Measurements from ENCODE around the gene RGL3.
"Not testable (repeated sequence)": the region's sequence is repeated elsewhere in the genome, so short reads cannot be mapped to it uniquely, and the experiment has no call there.

RGL3 gene

DNA sequence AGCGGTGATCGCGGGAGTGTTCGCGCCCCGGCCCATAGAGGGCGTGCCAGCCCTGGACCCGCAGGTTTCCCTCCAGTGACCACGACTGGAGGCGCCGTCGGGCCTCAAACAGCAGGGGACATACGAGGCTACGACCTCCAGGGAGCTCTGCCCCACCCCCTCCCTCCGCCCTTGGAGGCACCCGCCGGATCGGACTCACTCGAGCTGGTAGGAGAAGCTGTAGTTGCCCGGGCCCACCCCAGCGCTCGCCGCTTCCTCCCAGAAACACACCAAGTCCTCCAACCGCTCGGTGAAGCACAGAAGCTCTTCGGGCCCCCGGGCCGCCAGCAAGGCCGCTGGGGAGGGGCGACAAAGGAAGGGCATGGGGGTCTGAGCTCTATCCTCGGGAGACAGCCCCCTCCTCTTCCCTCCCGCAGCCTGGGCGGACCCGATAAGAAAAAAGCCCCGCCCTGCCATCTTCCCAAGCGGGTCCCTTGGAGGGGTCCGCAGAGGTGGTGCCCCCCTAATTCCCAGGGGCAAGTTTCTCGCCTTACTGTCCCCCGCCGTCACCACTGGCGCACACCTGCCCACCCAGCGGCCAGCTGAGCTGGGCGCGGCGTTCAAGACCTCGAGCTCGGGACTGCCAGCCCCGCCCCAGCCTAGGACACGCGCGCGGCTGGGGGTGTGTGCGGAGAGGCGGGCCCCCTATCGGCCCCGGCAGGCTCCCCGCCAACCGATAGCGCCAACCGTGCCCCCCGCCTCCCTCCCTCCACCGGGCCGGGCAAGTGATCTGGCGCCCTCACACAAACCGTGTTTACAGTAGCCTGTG is 36.0 kb downstream of the RGL3 start:
- DNase-seq (ENCODE audit: low spot score): no peak

DNA sequence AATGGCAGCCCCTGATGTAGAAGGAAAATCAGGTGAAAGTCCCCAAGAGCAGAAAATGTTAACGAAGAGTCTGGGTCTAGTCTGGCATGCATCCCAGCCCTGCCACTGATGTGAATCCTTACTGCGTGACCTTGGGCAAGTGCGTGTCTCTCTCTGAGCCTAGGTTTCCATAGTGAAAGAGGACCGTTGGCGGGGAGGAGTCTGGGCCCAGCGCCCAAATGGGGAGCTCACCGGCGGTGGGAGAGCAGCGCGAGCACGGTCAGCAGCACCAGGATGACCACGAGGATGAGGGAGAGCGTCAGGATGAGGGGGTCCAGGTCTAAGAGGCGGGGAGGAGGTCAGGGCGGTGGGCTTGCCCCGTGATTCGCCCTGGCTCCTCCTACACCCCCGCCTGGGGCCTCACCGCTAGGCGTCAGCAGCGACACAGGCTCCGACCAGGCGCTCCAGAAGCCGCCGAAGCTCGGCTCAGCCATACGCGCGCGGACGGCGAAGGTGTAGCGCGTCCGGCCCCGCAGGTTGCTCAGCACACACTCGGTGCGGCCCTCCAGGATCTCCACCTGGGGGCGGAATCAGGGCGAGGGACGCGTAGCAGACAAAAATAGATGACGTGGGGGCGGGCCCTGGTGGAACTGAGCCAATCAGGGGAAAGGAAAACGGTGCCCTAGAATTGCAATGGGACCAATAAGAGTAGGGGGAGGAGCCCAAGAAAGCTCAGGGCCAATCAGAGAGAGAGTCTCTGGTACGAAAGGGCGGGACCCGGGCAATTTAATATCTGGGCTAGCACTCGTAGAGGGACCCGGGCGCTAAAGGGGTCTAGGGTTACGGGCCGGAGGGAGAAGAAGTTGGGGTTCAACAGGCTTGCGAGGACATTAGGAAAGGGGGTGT is 38.2 kb downstream of the RGL3 start:
- peak; percentile 96 for DNase-seq (ENCODE audit: low spot score)

GRCh38 chr19:11379857-11380350 is 39.2 kb downstream of the RGL3 start:
- no peak for DNase-seq (ENCODE audit: low spot score)

DNA sequence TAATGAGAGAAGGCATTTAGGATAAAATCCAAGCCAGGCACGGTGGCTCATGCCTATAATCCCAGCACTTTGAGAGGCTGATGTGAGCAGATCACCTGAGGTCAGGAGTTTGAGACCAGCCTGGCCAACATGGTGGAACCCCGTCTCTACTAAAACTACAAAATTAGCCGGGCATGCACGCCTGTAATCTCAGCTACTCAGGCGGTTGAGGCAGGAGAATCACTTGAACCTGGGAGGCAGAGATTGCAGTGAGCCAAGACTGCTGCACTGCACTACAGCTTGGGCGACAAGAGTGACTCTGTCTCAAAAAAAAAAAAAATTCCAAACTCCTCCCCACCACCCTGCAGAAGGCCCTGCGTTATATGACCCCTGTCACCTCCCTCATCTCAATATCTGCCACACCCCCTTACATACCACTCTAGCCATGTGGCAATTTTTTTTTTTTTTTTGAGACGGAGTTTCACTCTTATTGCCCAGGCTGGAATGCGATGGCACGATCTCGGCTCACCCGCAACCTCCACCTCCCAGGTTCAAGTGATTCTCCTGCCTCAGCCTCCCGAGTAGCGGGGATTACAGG is 39.8 kb downstream of the RGL3 start:
- not testable (repeated sequence) for DNase-seq (ENCODE audit: low spot score)

- peak; percentile 48 for DNase-seq (ENCODE audit: low spot score)
Observed at GRCh38 chr19:11378319-11379189, 40.6 kb downstream of the RGL3 start.

DNA sequence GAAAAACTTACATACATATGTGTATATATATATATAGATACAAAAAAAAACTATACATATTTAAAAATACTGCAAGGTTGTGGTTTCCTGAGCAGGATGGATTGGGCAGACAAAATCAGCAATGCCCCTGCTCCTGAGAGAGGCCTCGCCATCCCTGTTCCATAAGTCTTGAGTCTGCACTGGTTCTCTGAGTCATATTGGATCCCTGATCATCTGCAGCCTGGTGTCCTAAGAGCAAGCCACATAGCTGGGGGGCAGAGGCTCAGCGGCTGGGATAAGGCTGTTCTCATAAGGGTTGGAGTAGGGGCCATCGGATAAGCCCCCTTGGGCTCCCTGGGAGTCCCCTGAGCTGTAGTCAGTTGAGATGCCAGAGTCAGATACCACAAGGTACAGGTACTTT is 41.4 kb downstream of the RGL3 start:
- no peak for DNase-seq (ENCODE audit: low spot score)

DNA sequence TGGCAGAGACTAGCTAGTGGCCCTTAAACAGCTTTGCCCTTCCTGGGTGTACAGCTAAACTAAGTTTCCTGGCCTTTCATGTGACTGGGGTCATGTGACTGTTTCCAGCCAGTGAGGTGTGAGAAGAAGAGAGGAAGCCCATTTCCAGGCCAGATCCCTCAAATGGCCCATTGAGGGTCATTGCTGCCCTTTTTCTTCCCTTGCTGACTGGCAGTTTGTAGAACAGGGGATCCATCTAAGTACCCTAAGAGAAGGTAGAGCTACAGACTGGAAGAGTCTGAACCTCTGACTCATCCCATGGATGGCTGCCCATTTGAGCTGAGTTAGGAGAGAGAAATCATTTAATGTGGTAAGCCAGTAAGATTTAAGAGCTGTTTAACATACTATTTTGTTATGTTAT is 41.9 kb downstream of the RGL3 start:
- DNase-seq (ENCODE audit: low spot score): peak; percentile 48

DNA sequence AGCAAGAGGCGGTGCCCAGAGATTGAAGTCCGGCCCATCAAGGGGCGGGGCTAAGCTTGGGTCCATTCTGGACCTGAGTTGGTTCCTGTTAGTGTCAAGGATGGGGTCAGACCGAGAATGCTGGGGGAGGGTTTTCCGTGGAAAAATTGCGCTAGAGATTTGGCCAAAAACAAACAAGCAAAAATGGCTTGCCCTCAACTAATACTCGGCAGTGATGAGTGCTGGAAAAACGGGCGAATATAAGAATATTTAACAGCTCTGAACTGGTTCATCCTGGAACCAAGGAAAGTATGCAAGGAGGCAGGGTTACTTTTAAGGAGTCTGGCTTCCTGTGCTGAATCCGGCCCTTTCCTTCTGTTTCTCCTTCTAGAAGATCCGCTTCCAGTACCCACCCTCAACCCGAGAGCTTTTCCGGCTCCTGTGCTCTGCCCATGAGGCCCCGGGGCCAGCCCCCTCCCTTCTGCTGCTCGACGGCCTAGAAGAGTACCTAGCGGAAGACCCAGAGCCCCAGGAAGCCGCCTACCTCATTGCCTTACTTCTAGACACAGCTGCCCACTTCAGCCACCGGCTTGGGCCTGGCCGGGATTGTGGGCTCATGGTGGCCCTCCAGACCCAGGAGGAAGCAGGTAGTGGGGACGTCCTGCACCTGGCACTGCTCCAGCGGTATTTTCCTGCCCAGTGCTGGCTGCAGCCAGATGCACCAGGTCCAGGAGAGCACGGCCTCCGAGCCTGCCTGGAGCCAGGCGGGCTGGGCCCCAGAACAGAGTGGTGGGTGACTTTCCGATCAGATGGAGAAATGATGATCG is 43.8 kb downstream of the RGL3 start:
- DNase-seq (ENCODE audit: low spot score): no peak

GRCh38 chr19:11374433-11375142 is 44.5 kb downstream of the RGL3 start, which contains the start of gene SWSAP1:
Gene SWSAP1, plus strand, starts transcription at chr19:11374666. Its CDS starts 15 bp downstream, at chr19:11374681.
- peak; percentile 100 for DNase-seq (ENCODE audit: low spot score)

GRCh38 chr19:11373885-11374432 is 45.2 kb downstream of the RGL3 start:
- DNase-seq (ENCODE audit: low spot score): no peak

DNA sequence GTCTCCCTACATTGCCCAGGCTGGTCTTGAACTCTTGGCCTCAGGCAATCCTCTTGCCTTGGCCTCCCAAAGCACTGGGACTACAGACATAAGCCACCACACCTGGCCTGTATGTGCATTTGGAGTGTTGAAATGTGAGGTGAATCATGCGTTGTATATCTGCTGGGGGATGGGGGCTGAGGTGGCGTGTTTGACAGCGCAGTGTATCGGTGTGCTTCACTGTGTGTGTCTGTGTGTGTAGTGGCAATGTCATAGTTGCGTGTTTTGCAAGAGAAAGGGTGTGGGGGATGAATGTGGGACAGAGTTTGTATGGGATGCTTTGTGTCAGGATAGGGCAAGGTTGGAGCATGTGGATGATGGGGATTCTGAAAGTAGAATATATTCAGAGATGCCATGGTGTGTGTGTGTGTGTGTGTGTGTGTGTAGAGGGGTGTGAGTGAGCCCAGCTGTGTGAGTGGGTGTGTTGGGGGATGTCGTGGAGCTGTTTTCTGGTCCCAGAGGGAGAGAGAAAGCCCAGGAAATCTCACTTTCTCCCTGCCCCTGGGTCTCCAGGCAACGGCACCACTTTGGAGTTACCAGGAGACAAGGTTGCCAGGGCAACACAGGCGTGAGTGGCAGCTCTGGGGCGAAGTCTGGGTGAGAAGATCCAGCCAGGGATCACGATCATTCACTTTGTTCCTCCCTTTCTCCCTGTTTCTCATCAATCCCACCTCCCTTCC is 45.8 kb downstream of the RGL3 start:
- DNase-seq (ENCODE audit: low spot score): peak; percentile 92

DNA sequence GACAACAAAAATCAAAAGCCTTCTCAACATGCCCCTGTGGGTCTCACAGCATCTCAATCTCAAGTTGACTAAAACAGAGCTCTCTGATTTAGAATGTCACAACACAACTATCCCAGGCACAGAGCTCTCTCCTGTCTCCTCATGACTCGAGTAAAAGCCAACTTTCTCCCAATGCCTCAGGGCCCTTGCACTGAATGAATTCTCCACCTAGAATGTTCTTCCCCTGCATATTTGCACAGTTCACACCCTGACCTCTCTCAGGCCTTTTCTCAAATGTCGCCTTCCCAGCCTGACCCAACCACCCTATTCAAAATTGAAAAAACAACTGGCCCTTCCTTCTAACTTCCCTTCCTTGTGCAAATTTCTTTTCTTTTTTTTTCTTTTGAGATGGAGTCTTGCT is 48.4 kb downstream of the RGL3 start:
- no peak for DNase-seq (ENCODE audit: low spot score)

DNA sequence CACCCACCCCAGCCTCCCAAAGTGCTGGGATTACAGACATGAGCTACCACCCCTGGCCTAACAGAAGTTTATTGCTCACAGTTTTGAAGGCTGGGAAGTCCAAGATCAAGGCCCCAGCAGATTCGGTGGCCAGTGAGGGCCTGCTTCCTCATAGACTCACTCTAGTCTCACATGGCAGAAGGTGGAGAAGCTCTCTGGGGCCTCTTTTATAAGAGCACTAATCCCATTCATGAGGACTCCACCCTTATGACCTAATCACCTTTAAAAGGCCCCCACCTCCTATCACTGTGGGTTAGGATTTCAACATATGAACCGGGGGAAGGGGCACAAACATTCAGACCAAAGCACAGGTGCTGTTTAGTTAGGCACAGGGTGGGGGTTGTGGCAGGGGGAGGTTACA is 51.6 kb downstream of the RGL3 start:
- DNase-seq (ENCODE audit: low spot score): no peak

GRCh38 chr19:11365557-11366117 is 53.5 kb downstream of the RGL3 start:
- DNase-seq (ENCODE audit: low spot score): peak; percentile 65

DNA sequence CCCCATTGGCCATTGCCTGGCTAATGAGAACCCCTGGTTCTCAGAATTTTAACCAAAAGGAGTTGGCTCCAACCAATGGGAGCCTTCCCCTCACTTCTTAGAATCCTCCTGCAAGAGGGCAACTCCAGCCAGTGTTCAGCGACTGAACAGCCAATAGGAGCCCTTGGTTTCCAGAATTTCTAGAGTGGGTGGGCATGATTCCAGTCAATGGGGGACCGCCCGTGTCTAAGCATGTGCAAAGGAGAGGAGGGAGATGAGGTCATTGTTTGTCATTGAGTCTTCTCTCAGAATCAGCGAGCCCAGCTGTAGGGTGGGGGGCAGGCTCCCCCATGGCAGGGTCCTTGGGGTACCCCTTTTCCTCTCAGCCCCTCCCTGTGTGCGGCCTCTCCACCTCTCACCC is 54.2 kb downstream of the RGL3 start:
- DNase-seq (ENCODE audit: low spot score): peak; percentile 63

GRCh38 chr19:11364296-11364904 is 54.7 kb downstream of the RGL3 start:
- DNase-seq (ENCODE audit: low spot score): no peak

- no peak for DNase-seq (ENCODE audit: low spot score)
Observed at GRCh38 chr19:11363881-11364280, 55.2 kb downstream of the RGL3 start.
